ENCODE measurements around the gene MDP1. TPM values are rescaled to one million over a fixed set of nuclear protein-coding genes. Genes with fewer than 3 reads are reported as not detected.

The MDP1 gene
- total and polyA plus RNA-seq, 2 of the 8 experiments (the other 6 are each of a cell fraction or from before 2014, with no cell fraction given) = 17.7 to 32.2 TPM

GRCh38 chr14:24262821-24263733, 47.2 kb upstream of the MDP1 start, which contains the start of gene TGM1:
Gene TGM1, minus strand, starts transcription at chr14:24263177. Its CDS starts 825 bp downstream, at chr14:24262352.
- Histone ChIP-seq H3K14ac (ENCODE audit: insufficient read length) (no peak within 1 kb of the TSS), H2BK120ac (replicated peaks; ENCODE audit: low read depth, low read length) (peak within 1 kb of the TSS; percentile 22), H2AK5ac (ENCODE audit: low read depth, low read length) (no peak within 1 kb of the TSS), H3K18ac (ENCODE audit: extremely low read depth, low read length) (no peak within 1 kb of the TSS; the same call in none of the 2 replicates), H3K27me3 (replicated peaks in 1 of 4; ENCODE audit: control insufficient read depth in 3 of 4, extremely low read depth in 1 of 4, insufficient read depth in 3 of 4, low read length in 3 of 4) (no peaks in the 10 kb centered on the region; a peak in 1 of 7 replicates), H4K8ac (ENCODE audit: extremely low read depth, insufficient read depth, low read length) (peak within 1 kb of the TSS; percentile 62), H4K91ac (replicated peaks; ENCODE audit: insufficient read length, low read length) (no peak within 1 kb of the TSS), H3K4me2 (ENCODE audit: insufficient read depth in 1 of 2, low read depth in 2 of 2, low read length in 2 of 2) (no peak within 1 kb of the TSS), H2BK15ac (ENCODE audit: low read length) (no peak within 1 kb of the TSS), H4K5ac (ENCODE audit: insufficient read length, low read depth, low read length) (no peak within 1 kb of the TSS), H3K9ac (replicated peaks in 1 of 4; ENCODE audit: extremely low read depth in 1 of 4, low read depth in 3 of 4, low read length in 3 of 4) (no peak within 1 kb of the TSS), H3K56ac (replicated peaks; ENCODE audit: insufficient read length, low read depth, low read length) (no peak within 1 kb of the TSS), H2BK12ac (ENCODE audit: low read depth, low read length) (0 out of 2 replicates have a peak within 1 kb of the TSS, but pooled peaks have one; percentile 27), H3K79me2 (ENCODE audit: control insufficient read depth in 1 of 2, insufficient read depth in 2 of 2, low read length in 2 of 2) (no peaks in the 10 kb centered on the region), H3K23me2 (ENCODE audit: low read depth, low read length) (0 out of 2 replicates have a peak, but pooled peaks cover 1% of the 10 kb centered on the region), H3K4me3 (ENCODE audit: extremely low read depth in 1 of 4, insufficient read depth in 2 of 4, low read depth in 3 of 4, low read length in 4 of 4) (no peak within 1 kb of the TSS), H3K4me1 (replicated peaks in 1 of 4; ENCODE audit: control insufficient read depth in 3 of 4, insufficient read depth in 4 of 4, low read length in 3 of 4) (peaks cover 0 to 2% (median 0%) of the 10 kb centered on the region in 4 experiments; a peak in 1 of 7 replicates), H2AFZ (ENCODE audit: low read length) (no peak within 1 kb of the TSS), H3K4ac (replicated peaks; ENCODE audit: insufficient read length, low read depth, low read length) (no peak within 1 kb of the TSS), H3K36me3 (ENCODE audit: control insufficient read depth in 2 of 4, insufficient read depth in 4 of 4, low read length in 3 of 4) (no peaks in the 10 kb centered on the region; a peak in 3 of 8 replicates), H2BK5ac (ENCODE audit: low read depth, low read length) (no peak within 1 kb of the TSS), H2BK20ac (ENCODE audit: low read length) (no peak within 1 kb of the TSS), H3K79me1 (ENCODE audit: low read depth, low read length) (no peaks in the 10 kb centered on the region), H3K27ac (ENCODE audit: low read depth, low read length) (no peak within 1 kb of the TSS), H3K9me3 (ENCODE audit: insufficient read depth in 2 of 2, low read depth in 1 of 2, low read length in 1 of 2) (no peaks in the 10 kb centered on the region), H4K20me1 (replicated peaks in 1 of 2; ENCODE audit: control insufficient read depth in 1 of 2, insufficient read depth in 2 of 2, low read length in 2 of 2) (peaks cover 0 to 4% of the 10 kb centered on the region in 2 experiments), H3K23ac (ENCODE audit: insufficient read length) (no peak within 1 kb of the TSS)
- no peak for FAIRE-seq
- peak in 1 of 2 experiments; percentile 56 for DNase-seq (ENCODE audit: low read depth in 1 of 2, low spot score in 2 of 2)
- POLR2A ChIA-PET (ENCODE audit: partially characterized antibody) = interaction anchor here (0.8 to 2.5 kb wide), 13 partner anchors 8 to 160 kb away, joined by 3 to 13 read pairs (median 3); partner anchors contain the start of genes CIDEB, RABGGTA, TINF2 and TM9SF1
- CTCF ChIA-PET (ENCODE audit: partially characterized antibody) = interaction anchor here (0.7 to 6.2 kb wide), 10 partner anchors 8 to 69 kb away, joined by 3 to 30 read pairs (median 8); partner anchors contain the start of genes RABGGTA and TINF2
- 86% methylated on average over 12 of the region's 14 CpGs; no CpG with 5 or more reads in 1 of the 2 experiments for WGBS, 2 experiments (ENCODE audit: extremely low coverage in 1 of 2, insufficient coverage in 1 of 2, insufficient read length in 1 of 2, insufficient replicate concordance in 2 of 2, low coverage in 1 of 2, low lambda C conversion rate in 2 of 2, missing lambda C conversion rate in 1 of 2)
- TF ChIP-seq SIX5 (IDR thresholded peaks at IDR 0.05; ENCODE audit: low read depth, low read length) = no peak
- no peak for TF ChIP-seq KDM4A (IDR thresholded peaks at IDR 0.05; ENCODE audit: low read depth, low read length, severe bottlenecking)

All from H1 (cell line).